ENCODE data around the gene FAM221A. TPM values are rescaled to one million over a fixed set of nuclear protein-coding genes. Genes with fewer than 3 reads are reported as not detected.
"Not testable (repeated sequence)": the region's sequence is repeated elsewhere in the genome, so short reads cannot be mapped to it uniquely, and the experiment has no call there.

Gene FAM221A
- total RNA-seq, 1 donor from 2014 or later, result 2.2 TPM

GRCh38 chr7:23664122-23664521 is 15.9 kb upstream of the FAM221A start:
- peaks cover 15% of the 10 kb centered on the region for H3K4me1 Mint-ChIP-seq (ENCODE audit: low read depth)
- H3K27ac Mint-ChIP-seq (ENCODE audit: unreplicated experiment), result no peak overlapping the region
- H3K9me3 Mint-ChIP-seq (ENCODE audit: low read depth), result peaks cover 3% of the 10 kb centered on the region
- no peaks in the 10 kb centered on the region for H3K36me3 Mint-ChIP-seq (ENCODE audit: low read depth)
- H3K27me3 Mint-ChIP-seq (ENCODE audit: low read depth), result no peaks in the 10 kb centered on the region
- H3K4me3 Mint-ChIP-seq (ENCODE audit: unreplicated experiment), result no peak overlapping the region
- no peak for DNase-seq (ENCODE audit: low spot score)
- TF ChIP-seq, protein P1, sequence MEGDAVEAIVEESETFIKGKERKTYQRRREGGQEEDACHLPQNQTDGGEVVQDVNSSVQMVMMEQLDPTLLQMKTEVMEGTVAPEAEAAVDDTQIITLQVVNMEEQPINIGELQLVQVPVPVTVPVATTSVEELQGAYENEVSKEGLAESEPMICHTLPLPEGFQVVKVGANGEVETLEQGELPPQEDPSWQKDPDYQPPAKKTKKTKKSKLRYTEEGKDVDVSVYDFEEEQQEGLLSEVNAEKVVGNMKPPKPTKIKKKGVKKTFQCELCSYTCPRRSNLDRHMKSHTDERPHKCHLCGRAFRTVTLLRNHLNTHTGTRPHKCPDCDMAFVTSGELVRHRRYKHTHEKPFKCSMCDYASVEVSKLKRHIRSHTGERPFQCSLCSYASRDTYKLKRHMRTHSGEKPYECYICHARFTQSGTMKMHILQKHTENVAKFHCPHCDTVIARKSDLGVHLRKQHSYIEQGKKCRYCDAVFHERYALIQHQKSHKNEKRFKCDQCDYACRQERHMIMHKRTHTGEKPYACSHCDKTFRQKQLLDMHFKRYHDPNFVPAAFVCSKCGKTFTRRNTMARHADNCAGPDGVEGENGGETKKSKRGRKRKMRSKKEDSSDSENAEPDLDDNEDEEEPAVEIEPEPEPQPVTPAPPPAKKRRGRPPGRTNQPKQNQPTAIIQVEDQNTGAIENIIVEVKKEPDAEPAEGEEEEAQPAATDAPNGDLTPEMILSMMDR (IDR thresholded peaks at IDR 0.05), result no peak

DNA sequence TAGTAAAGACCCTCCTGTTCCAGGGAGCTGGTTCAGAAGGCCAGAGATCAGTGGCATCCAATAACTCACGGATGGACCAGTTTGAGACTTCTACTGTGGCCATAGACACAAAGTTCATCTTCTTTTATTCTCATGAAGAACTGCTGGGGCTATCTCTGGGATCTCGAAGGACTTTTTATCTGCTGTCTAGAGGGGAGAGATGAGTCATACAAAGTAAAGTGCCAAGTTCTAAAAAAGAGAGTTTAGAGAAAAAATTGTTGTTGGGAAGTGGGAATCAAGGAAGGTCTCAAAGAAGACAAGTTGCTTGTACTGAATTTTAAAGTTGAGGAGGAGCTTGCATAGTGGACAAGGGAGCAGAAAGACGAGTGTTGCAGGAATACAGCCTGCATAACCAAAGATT is 8.0 kb upstream of the FAM221A start:
- TF ChIP-seq, protein P1 (IDR thresholded peaks at IDR 0.05), result no peak
- Mint-ChIP-seq H3K9me3 (ENCODE audit: low read depth) (peaks cover 9% of the 10 kb centered on the region), H3K36me3 (ENCODE audit: low read depth) (no peaks in the 10 kb centered on the region), H3K27me3 (ENCODE audit: low read depth) (no peaks in the 10 kb centered on the region), H3K4me1 (ENCODE audit: low read depth) (peaks cover 2% of the 10 kb centered on the region), H3K4me3 (ENCODE audit: unreplicated experiment) (no peak overlapping the region), H3K27ac (ENCODE audit: unreplicated experiment) (no peak overlapping the region)
- no peak for DNase-seq (ENCODE audit: low spot score)

- TF ChIP-seq, protein P1 (IDR thresholded peaks at IDR 0.05), result no peak
- Mint-ChIP-seq H3K9me3 (ENCODE audit: low read depth) (peaks cover under 1% of the 10 kb centered on the region), H3K27me3 (ENCODE audit: low read depth) (no peaks in the 10 kb centered on the region), H3K4me3 (ENCODE audit: unreplicated experiment) (peak overlapping the region; percentile 88), H3K27ac (ENCODE audit: unreplicated experiment) (no peak overlapping the region), H3K4me1 (ENCODE audit: low read depth) (no peaks in the 10 kb centered on the region), H3K36me3 (ENCODE audit: low read depth) (no peaks in the 10 kb centered on the region)
- DNase-seq (ENCODE audit: low spot score), result no peak
These were observed 711 bp downstream of the FAM221A start for GRCh38 chr7:23680414-23681405.

DNA sequence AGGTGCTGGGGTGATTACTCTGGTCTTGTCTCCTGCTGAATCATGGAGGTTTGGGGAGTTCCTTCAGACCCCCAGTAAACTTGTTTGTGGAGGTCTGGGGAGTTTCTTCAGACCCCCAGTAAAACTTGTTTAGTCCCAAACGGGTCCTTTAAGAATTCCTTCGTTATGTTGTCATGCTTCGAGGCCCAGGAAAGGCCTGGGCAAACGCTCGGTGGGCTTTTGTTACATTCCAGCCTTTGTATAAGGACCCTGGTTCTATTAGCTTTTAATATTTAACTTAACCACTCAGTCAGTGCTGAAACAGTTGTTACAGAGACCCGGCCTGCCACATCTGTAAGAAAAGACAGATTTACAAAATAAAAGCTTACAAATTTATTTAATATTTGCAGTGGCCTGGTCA is 4.0 kb downstream of the FAM221A start:
- H3K27me3 Mint-ChIP-seq (ENCODE audit: low read depth); DNase-seq (ENCODE audit: low spot score); H3K9me3 Mint-ChIP-seq (ENCODE audit: low read depth); H3K4me3 Mint-ChIP-seq (ENCODE audit: unreplicated experiment); H3K27ac Mint-ChIP-seq (ENCODE audit: unreplicated experiment); H3K36me3 Mint-ChIP-seq (ENCODE audit: low read depth); H3K4me1 Mint-ChIP-seq (ENCODE audit: low read depth): not testable (repeated sequence)

GRCh38 chr7:23685731-23686130 is 5.7 kb downstream of the FAM221A start:
- peaks cover 6% of the 10 kb centered on the region for H3K4me1 Mint-ChIP-seq (ENCODE audit: low read depth)
- H3K36me3 Mint-ChIP-seq (ENCODE audit: low read depth), result no peaks in the 10 kb centered on the region
- no peak overlapping the region for H3K4me3 Mint-ChIP-seq (ENCODE audit: unreplicated experiment)
- H3K27me3 Mint-ChIP-seq (ENCODE audit: low read depth), result no peaks in the 10 kb centered on the region
- no peak overlapping the region for H3K27ac Mint-ChIP-seq (ENCODE audit: unreplicated experiment)
- no peak for DNase-seq (ENCODE audit: low spot score)
- TF ChIP-seq, protein P1 (IDR thresholded peaks at IDR 0.05), result no peak
- H3K9me3 Mint-ChIP-seq (ENCODE audit: low read depth), result no peaks in the 10 kb centered on the region
